ENCODE measurements around the gene ALOXE3.
"Not testable (repeated sequence)": the region's sequence is repeated elsewhere in the genome, so short reads cannot be mapped to it uniquely, and the experiment has no call there.

The ALOXE3 gene

GRCh38 chr17:8080799-8081219 lies 37.5 kb downstream of the ALOXE3 start:
- Histone ChIP-seq H3K4me3 (ENCODE audit: low read depth, low read length) (peak overlapping the region; percentile 77), H3K9ac (ENCODE audit: low read length) (no peak overlapping the region), H3K9me3 (ENCODE audit: control insufficient read depth, insufficient read depth, low read depth, low read length) (no peaks in the 10 kb centered on the region; the same call in 1 of the 2 replicates), H3K36me3 (ENCODE audit: control insufficient read depth, insufficient read depth, low read length) (no peaks in the 10 kb centered on the region), H3K4me1 (ENCODE audit: control insufficient read depth, insufficient read depth, low read length) (no peaks in the 10 kb centered on the region), H3K27ac (ENCODE audit: low read depth, low read length) (no peak overlapping the region), H3K27me3 (ENCODE audit: control insufficient read depth, insufficient read depth, low read length) (peaks cover 83% of the 10 kb centered on the region)

- Histone ChIP-seq H3K4me1 (ENCODE audit: control insufficient read depth, insufficient read depth, low read length) (no peaks in the 10 kb centered on the region), H3K9me3 (ENCODE audit: control insufficient read depth, insufficient read depth, low read depth, low read length) (no peaks in the 10 kb centered on the region; the same call in 1 of the 2 replicates), H3K27me3 (ENCODE audit: control insufficient read depth, insufficient read depth, low read length) (peaks cover 84% of the 10 kb centered on the region), H3K27ac (ENCODE audit: low read depth, low read length) (no peak overlapping the region), H3K4me3 (ENCODE audit: low read depth, low read length) (peak overlapping the region; percentile 77), H3K9ac (ENCODE audit: low read length) (no peak overlapping the region), H3K36me3 (ENCODE audit: control insufficient read depth, insufficient read depth, low read length) (no peaks in the 10 kb centered on the region)
These were observed 38.0 kb downstream of the ALOXE3 start for GRCh38 chr17:8080208-8080798.

- no peak overlapping the region for H3K27ac ChIP-seq (ENCODE audit: low read depth, low read length)
- H3K9me3 ChIP-seq (ENCODE audit: control insufficient read depth, insufficient read depth, low read depth, low read length), result no peaks in the 10 kb centered on the region; the same call in 1 of the 2 replicates
- H3K9ac ChIP-seq (ENCODE audit: low read length), result peak overlapping the region; percentile 42
- peaks cover 87% of the 10 kb centered on the region for H3K27me3 ChIP-seq (ENCODE audit: control insufficient read depth, insufficient read depth, low read length)
- no peaks in the 10 kb centered on the region for H3K4me1 ChIP-seq (ENCODE audit: control insufficient read depth, insufficient read depth, low read length)
- H3K36me3 ChIP-seq (ENCODE audit: control insufficient read depth, insufficient read depth, low read length), result no peaks in the 10 kb centered on the region
- H3K4me3 ChIP-seq (ENCODE audit: low read depth, low read length), result peak overlapping the region; percentile 77
These were observed 38.8 kb downstream of the ALOXE3 start for GRCh38 chr17:8079291-8080207.

- not testable (repeated sequence) for H3K4me3 ChIP-seq (ENCODE audit: low read depth, low read length); H3K27ac ChIP-seq (ENCODE audit: low read depth, low read length); H3K9ac ChIP-seq (ENCODE audit: low read length); H3K4me1 ChIP-seq (ENCODE audit: control insufficient read depth, insufficient read depth, low read length); H3K9me3 ChIP-seq (ENCODE audit: control insufficient read depth, insufficient read depth, low read depth, low read length); H3K36me3 ChIP-seq (ENCODE audit: control insufficient read depth, insufficient read depth, low read length)
- peaks cover 94% of the 10 kb centered on the region for H3K27me3 ChIP-seq (ENCODE audit: control insufficient read depth, insufficient read depth, low read length)
These were observed 40.4 kb downstream of the ALOXE3 start for GRCh38 chr17:8077939-8078338.

- Histone ChIP-seq H3K9me3 (ENCODE audit: control insufficient read depth, insufficient read depth, low read depth, low read length) (no peaks in the 10 kb centered on the region; the same call in 1 of the 2 replicates), H3K27ac (ENCODE audit: low read depth, low read length) (no peak overlapping the region), H3K4me3 (ENCODE audit: low read depth, low read length) (no peak overlapping the region), H3K36me3 (ENCODE audit: control insufficient read depth, insufficient read depth, low read length) (no peaks in the 10 kb centered on the region), H3K27me3 (ENCODE audit: control insufficient read depth, insufficient read depth, low read length) (peaks cover 94% of the 10 kb centered on the region), H3K9ac (ENCODE audit: low read length) (no peak overlapping the region), H3K4me1 (ENCODE audit: control insufficient read depth, insufficient read depth, low read length) (peaks cover 9% of the 10 kb centered on the region)
These were observed 41.6 kb downstream of the ALOXE3 start for GRCh38 chr17:8076502-8077266.

- no peaks in the 10 kb centered on the region; the same call in 1 of the 2 replicates for H3K9me3 ChIP-seq (ENCODE audit: control insufficient read depth, insufficient read depth, low read depth, low read length)
- peaks cover 9% of the 10 kb centered on the region for H3K4me1 ChIP-seq (ENCODE audit: control insufficient read depth, insufficient read depth, low read length)
- H3K27me3 ChIP-seq (ENCODE audit: control insufficient read depth, insufficient read depth, low read length), result peaks cover 94% of the 10 kb centered on the region
- H3K27ac ChIP-seq (ENCODE audit: low read depth, low read length), result no peak overlapping the region
- H3K9ac ChIP-seq (ENCODE audit: low read length), result no peak overlapping the region
- no peak overlapping the region for H3K4me3 ChIP-seq (ENCODE audit: low read depth, low read length)
- no peaks in the 10 kb centered on the region for H3K36me3 ChIP-seq (ENCODE audit: control insufficient read depth, insufficient read depth, low read length)
These were observed 42.6 kb downstream of the ALOXE3 start for GRCh38 chr17:8075574-8076342.

GRCh38 chr17:8075081-8075480 lies 43.2 kb downstream of the ALOXE3 start:
- no peak overlapping the region for H3K27ac ChIP-seq (ENCODE audit: low read depth, low read length)
- peaks cover 9% of the 10 kb centered on the region for H3K4me1 ChIP-seq (ENCODE audit: control insufficient read depth, insufficient read depth, low read length)
- H3K9ac ChIP-seq (ENCODE audit: low read length), result no peak overlapping the region
- H3K27me3 ChIP-seq (ENCODE audit: control insufficient read depth, insufficient read depth, low read length), result peaks cover 94% of the 10 kb centered on the region
- H3K9me3 ChIP-seq (ENCODE audit: control insufficient read depth, insufficient read depth, low read depth, low read length), result no peaks in the 10 kb centered on the region; the same call in 1 of the 2 replicates
- H3K4me3 ChIP-seq (ENCODE audit: low read depth, low read length), result no peak overlapping the region
- H3K36me3 ChIP-seq (ENCODE audit: control insufficient read depth, insufficient read depth, low read length), result no peaks in the 10 kb centered on the region

- Histone ChIP-seq H3K4me3 (ENCODE audit: low read depth, low read length) (no peak overlapping the region), H3K36me3 (ENCODE audit: control insufficient read depth, insufficient read depth, low read length) (no peaks in the 10 kb centered on the region), H3K4me1 (ENCODE audit: control insufficient read depth, insufficient read depth, low read length) (peaks cover 9% of the 10 kb centered on the region), H3K27me3 (ENCODE audit: control insufficient read depth, insufficient read depth, low read length) (peaks cover 92% of the 10 kb centered on the region), H3K27ac (ENCODE audit: low read depth, low read length) (no peak overlapping the region), H3K9ac (ENCODE audit: low read length) (no peak overlapping the region), H3K9me3 (ENCODE audit: control insufficient read depth, insufficient read depth, low read depth, low read length) (no peaks in the 10 kb centered on the region; the same call in 1 of the 2 replicates)
These were observed 43.8 kb downstream of the ALOXE3 start for GRCh38 chr17:8074554-8074953.

GRCh38 chr17:8073627-8074484 lies 44.5 kb downstream of the ALOXE3 start:
- Histone ChIP-seq H3K27me3 (ENCODE audit: control insufficient read depth, insufficient read depth, low read length) (peaks cover 91% of the 10 kb centered on the region), H3K36me3 (ENCODE audit: control insufficient read depth, insufficient read depth, low read length) (no peaks in the 10 kb centered on the region), H3K9me3 (ENCODE audit: control insufficient read depth, insufficient read depth, low read depth, low read length) (no peaks in the 10 kb centered on the region; the same call in 1 of the 2 replicates), H3K4me3 (ENCODE audit: low read depth, low read length) (peak overlapping the region; percentile 73), H3K4me1 (ENCODE audit: control insufficient read depth, insufficient read depth, low read length) (peaks cover 9% of the 10 kb centered on the region), H3K27ac (ENCODE audit: low read depth, low read length) (no peak overlapping the region), H3K9ac (ENCODE audit: low read length) (no peak overlapping the region)

Data from HUES6 (cell line).